ENCODE measurements around the gene JPH2.

GRCh38 chr20:44160133-44160532, 26.9 kb downstream of the JPH2 start:
- TF ChIP-seq ZNF274 (IDR thresholded peaks at IDR 0.05; ENCODE audit: low read depth, low read length) (no peak), SUZ12 (IDR thresholded peaks at IDR 0.05; ENCODE audit: extremely low read depth, insufficient read depth, insufficient read length) (no peak)

Data from NT2/D1 (cell line).